Mesenteric fat pad (tissue), 1 donor: Measurements from ENCODE around the gene SLC35D3. TPM values are rescaled to one million over a fixed set of nuclear protein-coding genes. Genes with fewer than 3 reads are reported as not detected.
"Not testable (repeated sequence)": the region's sequence is repeated elsewhere in the genome, so short reads cannot be mapped to it uniquely, and the experiment has no call there.

Experiments
- DNase-seq: peaks from one replicate; pipeline ENCODE4 v3.0.0-alpha.2; 2020; ENCODE audit warnings: low spot score
- total RNA-seq: library from RNA; stranded (reverse); fragmentation: NEBNext Ultra II Directional; extraction: Animal tissue kit (Norgen Biotek cat#: 25700); gene quantifications from one replicate; pipeline ENCODE4 v1.2.1, GENCODE V29; 2021
- donor health status: DM: yes; HTN: yes; CAD: no.

SLC35D3 gene
- total RNA-seq, 1 donor from 2014 or later: not detected

DNA sequence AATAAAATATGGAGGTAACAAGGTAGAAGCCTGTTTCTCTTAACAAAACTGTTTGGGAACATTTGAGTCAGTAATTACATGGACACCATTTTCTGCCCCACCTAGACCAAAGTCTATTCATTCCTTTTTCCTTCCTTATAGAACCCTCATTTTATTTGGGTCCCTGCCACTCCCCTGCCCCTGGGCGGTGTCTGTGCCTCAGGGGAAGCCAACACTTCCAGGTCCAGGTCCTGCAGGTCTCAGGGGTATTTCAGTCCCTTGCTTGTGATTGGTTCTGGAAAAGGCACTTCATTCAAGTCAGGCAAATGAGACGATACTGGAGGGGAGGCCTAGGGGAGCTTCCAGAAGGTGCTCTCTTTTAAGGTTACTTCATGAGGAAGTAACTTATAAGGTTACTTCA is 42.3 kb downstream of the SLC35D3 start:
- DNase-seq: no peak

GRCh38 chr6:136967876-136968752 is 46.0 kb downstream of the SLC35D3 start:
- no peak for DNase-seq

DNA sequence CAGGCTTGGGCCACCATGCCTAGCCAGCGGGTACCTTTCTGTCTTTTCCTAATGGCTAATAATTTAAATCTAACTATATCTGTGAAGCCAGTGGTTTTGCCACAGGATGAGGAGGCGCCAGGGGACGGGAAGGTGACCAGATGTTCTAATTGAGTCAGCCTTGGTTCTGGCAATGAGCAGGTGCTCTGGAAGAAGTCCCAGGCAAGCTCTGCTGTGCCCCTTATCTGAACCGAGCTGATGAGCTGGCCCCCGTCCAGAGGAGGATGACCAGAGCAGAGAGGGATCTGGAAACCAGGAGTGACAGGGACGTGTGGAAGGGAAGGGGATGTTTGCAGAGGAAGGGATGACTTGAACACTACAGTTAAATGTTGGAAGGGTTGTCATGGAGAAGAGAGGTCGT is 46.7 kb downstream of the SLC35D3 start:
- DNase-seq: no peak

DNA sequence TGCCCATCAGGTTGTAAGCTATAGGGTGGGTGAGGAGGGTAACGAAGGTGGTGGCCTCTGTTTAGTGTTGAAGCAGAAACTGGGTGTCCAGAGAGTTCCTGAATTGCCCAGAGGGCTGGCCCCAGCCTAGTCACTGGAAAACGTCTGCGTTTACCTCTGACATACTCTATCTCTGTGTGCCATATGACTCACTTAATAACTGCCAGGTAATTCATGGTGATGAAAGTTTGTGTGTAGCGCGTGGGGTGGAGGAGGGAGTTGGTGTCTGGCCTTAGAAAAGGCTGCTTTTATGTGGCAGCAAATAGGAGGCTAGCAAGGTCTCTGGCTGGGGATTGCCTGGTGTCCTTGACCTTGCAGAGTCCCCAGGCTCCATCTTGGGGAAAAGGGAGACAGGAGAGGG is 47.3 kb downstream of the SLC35D3 start:
- no peak for DNase-seq

- DNase-seq: no peak
These were observed 47.8 kb downstream of the SLC35D3 start for GRCh38 chr6:136969930-136970329.

- DNase-seq: no peak
These were observed 49.5 kb downstream of the SLC35D3 start for GRCh38 chr6:136971609-136972008.

- not testable (repeated sequence) for DNase-seq
These were observed 51.7 kb downstream of the SLC35D3 start for GRCh38 chr6:136973781-136974180.

Other genes starting within 250 kb of the SLC35D3 start
- 24.4 TPM for gene MAP3K5, start 129.8 kb upstream of the SLC35D3 start, total RNA-seq
- 5.3 TPM for gene PEX7, start 99.7 kb upstream of the SLC35D3 start, total RNA-seq
- 0.93 TPM for gene IL20RA, start 122.7 kb downstream of the SLC35D3 start, total RNA-seq